Liver (tissue), 3 donors: Measurements from ENCODE around the gene MPHOSPH10.

ENCODE experiments used
- RAD21 ChIP-seq, 2 donors: IDR thresholded peaks; 2 replicates each; pipeline ENCODE4 v1.6.1; 2016; ENCODE audit warnings: antibody characterized with exemption in 2 of 2, mild to moderate bottlenecking in 2 of 2
- RXRA ChIP-seq, 2 donors: IDR thresholded peaks; 2 replicates each; pipeline ENCODE4 v1.6.1; 2017 to 2018; ENCODE audit warnings: antibody characterized with exemption in 2 of 2, mild to moderate bottlenecking in 1 of 2
- TAF1 ChIP-seq: conservative IDR thresholded peaks from 2 replicates; pipeline ENCODE4 v1.6.1; 2016; ENCODE audit warnings: antibody characterized with exemption, mild to moderate bottlenecking
- YY1 ChIP-seq: IDR thresholded peaks from 2 replicates; pipeline ENCODE4 v1.6.1; 2016; ENCODE audit warnings: antibody characterized with exemption, mild to moderate bottlenecking
- TF ChIP-seq, protein P1 (sequence below): fragments of 150-350 bp; IDR thresholded peaks from 2 replicates; pipeline ENCODE4 v1.5.1; 2017; ENCODE audit warnings: improper control_type of control experiment, low read depth, low read length; ENCODE audit not compliant: missing input control
- TF ChIP-seq, protein P2 (sequence below): IDR thresholded peaks from 2 replicates; pipeline ENCODE4 v1.6.1; 2016; ENCODE audit warnings: antibody characterized with exemption
- TF ChIP-seq, protein P3 (sequence below): IDR thresholded peaks from 2 replicates; pipeline ENCODE4 v1.6.1; 2016; ENCODE audit warnings: antibody characterized with exemption, mild to moderate bottlenecking
- TF ChIP-seq, protein P4 (sequence below): IDR thresholded peaks from 2 replicates; pipeline ENCODE4 v1.6.1; 2016; ENCODE audit warnings: antibody characterized with exemption
- TF ChIP-seq, protein P5 (sequence below): IDR thresholded peaks from 2 replicates; pipeline ENCODE4 v1.6.1; 2016; ENCODE audit warnings: antibody characterized with exemption
- donor health status: healthy.
- donor health status: healthy.

DNA sequence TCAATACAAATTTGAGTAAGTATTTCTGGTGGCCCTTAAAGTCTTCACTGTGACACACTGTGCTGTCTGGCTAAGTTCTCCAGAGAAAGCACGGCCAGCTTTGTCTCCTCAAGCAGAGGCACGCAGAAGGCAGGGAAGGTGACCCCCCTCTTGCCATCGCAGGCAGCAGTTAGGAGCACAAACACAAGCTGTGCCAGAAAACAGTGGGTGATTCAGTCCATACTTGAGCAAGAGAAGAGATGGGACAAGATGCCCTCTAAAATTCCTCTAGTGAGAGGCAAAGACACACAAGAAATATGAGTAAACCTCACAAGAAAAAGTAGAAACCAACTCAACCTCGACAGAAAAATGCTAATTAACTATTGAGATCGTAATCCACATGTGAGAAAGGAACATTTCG is 10.2 kb upstream of the MPHOSPH10 start:
- TF ChIP-seq, protein P1, sequence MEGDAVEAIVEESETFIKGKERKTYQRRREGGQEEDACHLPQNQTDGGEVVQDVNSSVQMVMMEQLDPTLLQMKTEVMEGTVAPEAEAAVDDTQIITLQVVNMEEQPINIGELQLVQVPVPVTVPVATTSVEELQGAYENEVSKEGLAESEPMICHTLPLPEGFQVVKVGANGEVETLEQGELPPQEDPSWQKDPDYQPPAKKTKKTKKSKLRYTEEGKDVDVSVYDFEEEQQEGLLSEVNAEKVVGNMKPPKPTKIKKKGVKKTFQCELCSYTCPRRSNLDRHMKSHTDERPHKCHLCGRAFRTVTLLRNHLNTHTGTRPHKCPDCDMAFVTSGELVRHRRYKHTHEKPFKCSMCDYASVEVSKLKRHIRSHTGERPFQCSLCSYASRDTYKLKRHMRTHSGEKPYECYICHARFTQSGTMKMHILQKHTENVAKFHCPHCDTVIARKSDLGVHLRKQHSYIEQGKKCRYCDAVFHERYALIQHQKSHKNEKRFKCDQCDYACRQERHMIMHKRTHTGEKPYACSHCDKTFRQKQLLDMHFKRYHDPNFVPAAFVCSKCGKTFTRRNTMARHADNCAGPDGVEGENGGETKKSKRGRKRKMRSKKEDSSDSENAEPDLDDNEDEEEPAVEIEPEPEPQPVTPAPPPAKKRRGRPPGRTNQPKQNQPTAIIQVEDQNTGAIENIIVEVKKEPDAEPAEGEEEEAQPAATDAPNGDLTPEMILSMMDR = no peak
- TF ChIP-seq TAF1 = no peak
- TF ChIP-seq, protein P2, sequence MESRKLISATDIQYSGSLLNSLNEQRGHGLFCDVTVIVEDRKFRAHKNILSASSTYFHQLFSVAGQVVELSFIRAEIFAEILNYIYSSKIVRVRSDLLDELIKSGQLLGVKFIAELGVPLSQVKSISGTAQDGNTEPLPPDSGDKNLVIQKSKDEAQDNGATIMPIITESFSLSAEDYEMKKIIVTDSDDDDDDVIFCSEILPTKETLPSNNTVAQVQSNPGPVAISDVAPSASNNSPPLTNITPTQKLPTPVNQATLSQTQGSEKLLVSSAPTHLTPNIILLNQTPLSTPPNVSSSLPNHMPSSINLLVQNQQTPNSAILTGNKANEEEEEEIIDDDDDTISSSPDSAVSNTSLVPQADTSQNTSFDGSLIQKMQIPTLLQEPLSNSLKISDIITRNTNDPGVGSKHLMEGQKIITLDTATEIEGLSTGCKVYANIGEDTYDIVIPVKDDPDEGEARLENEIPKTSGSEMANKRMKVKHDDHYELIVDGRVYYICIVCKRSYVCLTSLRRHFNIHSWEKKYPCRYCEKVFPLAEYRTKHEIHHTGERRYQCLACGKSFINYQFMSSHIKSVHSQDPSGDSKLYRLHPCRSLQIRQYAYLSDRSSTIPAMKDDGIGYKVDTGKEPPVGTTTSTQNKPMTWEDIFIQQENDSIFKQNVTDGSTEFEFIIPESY = no peak
- TF ChIP-seq, protein P3, sequence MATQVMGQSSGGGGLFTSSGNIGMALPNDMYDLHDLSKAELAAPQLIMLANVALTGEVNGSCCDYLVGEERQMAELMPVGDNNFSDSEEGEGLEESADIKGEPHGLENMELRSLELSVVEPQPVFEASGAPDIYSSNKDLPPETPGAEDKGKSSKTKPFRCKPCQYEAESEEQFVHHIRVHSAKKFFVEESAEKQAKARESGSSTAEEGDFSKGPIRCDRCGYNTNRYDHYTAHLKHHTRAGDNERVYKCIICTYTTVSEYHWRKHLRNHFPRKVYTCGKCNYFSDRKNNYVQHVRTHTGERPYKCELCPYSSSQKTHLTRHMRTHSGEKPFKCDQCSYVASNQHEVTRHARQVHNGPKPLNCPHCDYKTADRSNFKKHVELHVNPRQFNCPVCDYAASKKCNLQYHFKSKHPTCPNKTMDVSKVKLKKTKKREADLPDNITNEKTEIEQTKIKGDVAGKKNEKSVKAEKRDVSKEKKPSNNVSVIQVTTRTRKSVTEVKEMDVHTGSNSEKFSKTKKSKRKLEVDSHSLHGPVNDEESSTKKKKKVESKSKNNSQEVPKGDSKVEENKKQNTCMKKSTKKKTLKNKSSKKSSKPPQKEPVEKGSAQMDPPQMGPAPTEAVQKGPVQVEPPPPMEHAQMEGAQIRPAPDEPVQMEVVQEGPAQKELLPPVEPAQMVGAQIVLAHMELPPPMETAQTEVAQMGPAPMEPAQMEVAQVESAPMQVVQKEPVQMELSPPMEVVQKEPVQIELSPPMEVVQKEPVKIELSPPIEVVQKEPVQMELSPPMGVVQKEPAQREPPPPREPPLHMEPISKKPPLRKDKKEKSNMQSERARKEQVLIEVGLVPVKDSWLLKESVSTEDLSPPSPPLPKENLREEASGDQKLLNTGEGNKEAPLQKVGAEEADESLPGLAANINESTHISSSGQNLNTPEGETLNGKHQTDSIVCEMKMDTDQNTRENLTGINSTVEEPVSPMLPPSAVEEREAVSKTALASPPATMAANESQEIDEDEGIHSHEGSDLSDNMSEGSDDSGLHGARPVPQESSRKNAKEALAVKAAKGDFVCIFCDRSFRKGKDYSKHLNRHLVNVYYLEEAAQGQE = no peak
- TF ChIP-seq RAD21 (IDR thresholded peaks at IDR 0.05) = no peak
- no peak for TF ChIP-seq RXRA (IDR thresholded peaks at IDR 0.05)
- TF ChIP-seq YY1 = no peak
- TF ChIP-seq, protein P4, sequence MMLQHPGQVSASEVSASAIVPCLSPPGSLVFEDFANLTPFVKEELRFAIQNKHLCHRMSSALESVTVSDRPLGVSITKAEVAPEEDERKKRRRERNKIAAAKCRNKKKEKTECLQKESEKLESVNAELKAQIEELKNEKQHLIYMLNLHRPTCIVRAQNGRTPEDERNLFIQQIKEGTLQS = no peak
- TF ChIP-seq, protein P5, sequence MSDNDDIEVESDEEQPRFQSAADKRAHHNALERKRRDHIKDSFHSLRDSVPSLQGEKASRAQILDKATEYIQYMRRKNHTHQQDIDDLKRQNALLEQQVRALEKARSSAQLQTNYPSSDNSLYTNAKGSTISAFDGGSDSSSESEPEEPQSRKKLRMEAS = no peak
